GM20431 (cell line): ENCODE measurements around the gene HMCN1.

Source experiments
- in situ Hi-C: fragments of 300-500 bp; cut with MseI, MboI; formaldehyde crosslinking; loops from one replicate; pipeline ENCODE4 v1.15.0; 2020; ENCODE audit warnings: low sequenced_read_pairs; ENCODE audit not compliant: unreplicated experiment

The HMCN1 gene

DNA sequence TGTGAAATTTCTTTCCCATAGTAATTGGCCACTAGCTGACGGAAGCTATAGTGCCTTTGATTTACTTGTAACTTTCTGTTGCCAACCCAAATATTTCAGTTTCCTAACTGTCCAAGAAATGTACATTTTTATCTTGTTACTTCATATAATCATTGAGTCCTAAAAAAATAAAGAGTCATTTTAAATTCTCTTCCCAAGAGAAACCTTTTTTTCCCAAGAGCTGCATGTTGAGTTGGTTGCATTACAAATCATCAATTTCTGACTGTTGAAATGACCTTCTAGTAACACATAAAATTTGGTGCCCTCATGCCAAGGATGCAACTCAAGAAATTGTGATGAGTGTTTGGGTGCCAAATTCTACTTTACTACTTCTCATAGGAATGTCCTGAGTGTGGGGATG, 61.0 kb downstream of the HMCN1 start:
- in situ Hi-C loops, result no loop called here

- in situ Hi-C loops, result no loop called here
Observed at GRCh38 chr1:185798505-185798904, 64.3 kb downstream of the HMCN1 start.

GRCh38 chr1:185803241-185803640, 69.0 kb downstream of the HMCN1 start:
- in situ Hi-C loops, result loop anchor here (25.0 kb wide), 1 partner anchor 409 kb away; no protein-coding TSS in a partner anchor

- in situ Hi-C loops, result loop anchor here (25.0 kb wide), 1 partner anchor 408 kb away; no protein-coding TSS in a partner anchor
Observed at GRCh38 chr1:185804206-185804605, 70.0 kb downstream of the HMCN1 start.

- in situ Hi-C loops, result loop anchor here (25.0 kb wide), 1 partner anchor 408 kb away; no protein-coding TSS in a partner anchor
Observed at GRCh38 chr1:185804608-185805007, 70.4 kb downstream of the HMCN1 start.

DNA sequence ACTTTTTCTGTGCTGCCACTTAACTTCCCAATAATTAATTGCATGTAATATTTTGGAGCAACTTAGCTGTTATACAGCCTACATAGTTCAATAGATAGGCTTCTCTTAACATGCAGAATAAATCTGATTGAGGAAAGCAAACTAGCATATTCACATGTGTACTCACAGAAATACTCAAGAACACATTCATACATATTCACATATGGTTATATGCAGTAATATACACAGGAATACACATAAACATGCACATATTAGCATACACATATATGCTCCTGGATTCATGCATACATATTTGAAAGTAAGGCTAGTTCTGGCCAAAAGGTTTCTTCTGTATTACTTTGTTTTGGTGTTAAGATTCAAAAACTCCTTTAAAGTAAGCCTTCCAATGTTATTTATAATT, 73.1 kb downstream of the HMCN1 start:
- in situ Hi-C loops, result loop anchor here (25.0 kb wide), 1 partner anchor 405 kb away; no protein-coding TSS in a partner anchor

DNA sequence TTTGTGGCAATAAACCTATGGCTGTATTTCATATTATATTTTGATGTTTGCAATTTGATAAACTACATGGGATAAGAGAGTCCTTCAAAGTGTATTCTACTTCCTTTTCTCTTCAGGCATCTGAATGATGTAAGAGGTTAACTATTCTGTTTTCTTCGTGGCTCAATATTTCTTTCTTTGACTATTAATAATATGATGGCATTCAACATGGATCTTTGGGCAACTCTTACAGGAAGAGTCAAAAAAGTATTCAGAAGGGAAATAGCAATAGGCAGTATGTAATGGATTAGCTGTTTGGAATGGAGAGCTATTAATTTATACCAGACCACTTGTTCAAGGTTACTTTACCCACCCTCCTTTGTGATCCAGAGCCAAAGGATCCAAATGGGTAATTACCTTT, 74.4 kb downstream of the HMCN1 start:
- in situ Hi-C loops, result loop anchor here (25.0 kb wide), 1 partner anchor 404 kb away; no protein-coding TSS in a partner anchor

GRCh38 chr1:185811073-185811709, 77.0 kb downstream of the HMCN1 start:
- in situ Hi-C loops, result loop anchor here (25.0 kb wide), 1 partner anchor 401 kb away; no protein-coding TSS in a partner anchor

DNA sequence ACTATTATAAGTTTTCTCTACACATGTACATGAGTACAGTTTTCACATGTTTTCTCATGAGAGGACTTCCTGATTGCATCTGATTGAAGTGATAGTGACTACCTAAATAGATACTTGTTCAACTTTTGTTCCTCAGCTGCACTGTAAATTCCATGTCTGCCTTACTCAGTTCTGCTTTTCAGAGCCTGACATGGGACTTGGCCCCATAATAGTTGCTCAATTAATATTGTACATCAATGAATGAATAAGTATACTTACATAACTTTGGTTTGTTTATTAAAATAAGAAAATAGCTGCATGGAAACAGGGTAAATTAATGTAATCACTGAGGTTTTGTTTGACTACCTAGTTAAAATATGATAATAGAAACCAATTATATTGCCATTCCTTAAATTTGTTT, 78.7 kb downstream of the HMCN1 start:
- in situ Hi-C loops, result loop anchor here (25.0 kb wide), 1 partner anchor 399 kb away; no protein-coding TSS in a partner anchor

- in situ Hi-C loops, result loop anchor here (25.0 kb wide), 1 partner anchor 399 kb away; no protein-coding TSS in a partner anchor
Observed at GRCh38 chr1:185813401-185813979, 79.3 kb downstream of the HMCN1 start.

DNA sequence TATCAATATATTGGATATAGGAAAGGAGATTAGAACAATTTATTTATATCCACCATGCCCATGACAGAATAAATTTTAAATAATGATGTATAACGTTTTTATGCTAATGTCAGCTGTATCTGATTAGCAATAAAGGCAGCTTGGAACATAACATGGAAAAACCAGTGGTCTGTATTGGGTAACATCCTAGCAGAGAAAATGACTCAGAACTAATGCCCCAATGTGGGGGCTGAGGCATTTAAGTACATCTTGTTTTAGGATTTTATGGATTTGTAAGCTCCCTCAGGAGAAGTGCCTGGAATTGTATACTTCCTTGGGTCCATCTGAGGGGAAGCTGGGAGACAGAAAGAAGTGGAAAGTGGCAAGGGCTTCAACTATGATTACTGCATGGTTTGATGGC, 82.3 kb downstream of the HMCN1 start:
- in situ Hi-C loops, result loop anchor here (25.0 kb wide), 1 partner anchor 396 kb away; no protein-coding TSS in a partner anchor

GRCh38 chr1:185819798-185820197, 85.6 kb downstream of the HMCN1 start:
- in situ Hi-C loops, result loop anchor here (25.0 kb wide), 1 partner anchor 393 kb away; no protein-coding TSS in a partner anchor

GRCh38 chr1:185821612-185822385, 87.6 kb downstream of the HMCN1 start:
- in situ Hi-C loops, result loop anchor here (25.0 kb wide), 1 partner anchor 391 kb away; no protein-coding TSS in a partner anchor

GRCh38 chr1:185823467-185823866, 89.3 kb downstream of the HMCN1 start:
- in situ Hi-C loops, result loop anchor here (25.0 kb wide), 1 partner anchor 389 kb away; no protein-coding TSS in a partner anchor

DNA sequence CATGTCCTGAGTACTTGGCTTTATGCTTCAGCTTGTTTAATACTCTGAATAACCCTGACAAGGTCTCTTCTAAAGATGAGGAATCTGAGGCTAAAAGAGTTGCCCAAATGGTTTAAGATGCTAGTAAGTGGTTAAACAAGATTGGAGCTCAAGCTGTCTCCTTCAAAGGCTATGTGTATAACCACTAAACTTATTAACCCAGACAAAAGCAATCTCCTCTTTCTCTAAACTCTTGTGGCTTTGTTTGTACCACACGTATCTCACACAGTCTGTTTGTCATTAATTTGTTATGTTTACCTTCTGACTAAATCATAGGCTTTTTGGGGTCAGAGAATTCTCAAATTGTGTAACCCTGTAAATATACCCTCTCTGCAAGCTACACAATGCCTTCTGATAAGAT, 89.9 kb downstream of the HMCN1 start:
- in situ Hi-C loops, result loop anchor here (25.0 kb wide), 1 partner anchor 388 kb away; no protein-coding TSS in a partner anchor

GRCh38 chr1:185825556-185825955, 91.4 kb downstream of the HMCN1 start:
- in situ Hi-C loops, result no loop called here

GRCh38 chr1:185834371-185834905, 100.2 kb downstream of the HMCN1 start:
- in situ Hi-C loops, result no loop called here

GRCh38 chr1:185835191-185835590, 101.0 kb downstream of the HMCN1 start:
- in situ Hi-C loops, result no loop called here

- in situ Hi-C loops, result no loop called here
Observed at GRCh38 chr1:185837711-185838110, 103.5 kb downstream of the HMCN1 start.

GRCh38 chr1:185838111-185838510, 103.9 kb downstream of the HMCN1 start:
- in situ Hi-C loops, result no loop called here
